Cardiac muscle cell (in vitro differentiated cells and primary cell): Measurements from ENCODE around the gene COX7A2L. TPM values are rescaled to one million over a fixed set of nuclear protein-coding genes. Genes with fewer than 3 reads are reported as not detected.

ENCODE experiments used
- DNase-seq, 2 donors: peaks; one replicate each; pipeline versions ENCODE4 v3.0.0 to v3.0.0-alpha.2; 2010 to 2017; ENCODE audit warnings: low read depth in 1 of 2, low spot score in 1 of 2
- H3K27ac ChIP-seq: fragments of 200-600 bp; sonication (generic); 2 replicates; pipeline ENCODE4 v1.5.1; 2016
- H3K27me3 ChIP-seq: fragments of 200-600 bp; sonication (generic); 2 replicates; pipeline ENCODE4 v1.6.0; 2016; ENCODE audit warnings: control low read depth
- H3K36me3 ChIP-seq: fragments of 200-600 bp; sonication (generic); 2 replicates; pipeline ENCODE4 v1.5.1; 2016; ENCODE audit warnings: control low read depth
- H3K4me1 ChIP-seq: fragments of 200-600 bp; sonication (generic); 2 replicates; pipeline ENCODE4 v1.8.1; 2017; ENCODE audit warnings: low read depth, mild to moderate bottlenecking, mixed run types
- H3K4me3 ChIP-seq: fragments of 200-600 bp; sonication (generic); 2 replicates; pipeline ENCODE4 v1.5.1; 2016; ENCODE audit warnings: mild to moderate bottlenecking
- H3K9me3 ChIP-seq: fragments of 200-600 bp; sonication (generic); 2 replicates; pipeline ENCODE4 v1.5.1; 2017; ENCODE audit warnings: low read depth, mild to moderate bottlenecking, control low read depth
- CTCF ChIP-seq: IDR thresholded peaks from 2 replicates; pipeline ENCODE4 v1.5.1; 2012; ENCODE audit warnings: low read depth, mild to moderate bottlenecking, low read length
- polyA plus RNA-seq: library from polyadenylated mRNA; unstranded; fragments of >200 nt; fragmentation: Nextera tagmentation; extraction: Ambion mirVana; gene quantifications from 2 replicates; pipeline ENCODE4 v1.2.1, GENCODE V29; 2016
- total RNA-seq: library from RNA; depleted of rRNA; stranded (reverse); fragments of >200 nt; gene quantifications from 2 replicates; pipeline ENCODE4 v1.2.3, GENCODE V29; 2016

The COX7A2L gene
- total and polyA plus RNA-seq, 2 experiments from 2014 or later = 152 to 197 TPM

DNA sequence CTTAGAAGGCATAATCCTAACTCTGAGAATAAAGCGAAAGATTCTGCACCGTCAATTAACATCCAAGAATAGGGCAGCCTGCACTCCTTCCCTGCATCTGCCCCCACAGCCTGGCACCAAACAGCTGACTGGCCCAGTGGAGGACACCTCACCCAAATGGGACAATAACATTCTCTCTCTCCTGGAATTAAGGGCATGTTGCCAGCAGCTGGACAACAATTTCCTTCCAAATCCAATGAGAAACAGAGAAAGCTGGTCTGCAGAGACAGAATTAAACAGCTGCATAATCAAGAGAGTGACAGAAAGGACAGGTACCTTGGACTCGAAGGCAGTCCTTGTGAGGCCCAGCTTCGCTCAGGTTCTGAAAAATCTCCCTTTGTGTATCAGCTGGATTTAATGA is 15.0 kb downstream of the COX7A2L start:
- H3K36me3 ChIP-seq = no peaks in the 10 kb centered on the region
- no peaks in the 10 kb centered on the region for H3K27me3 ChIP-seq
- H3K4me3 ChIP-seq = no peak overlapping the region
- no peak overlapping the region for H3K27ac ChIP-seq
- no peak for TF ChIP-seq CTCF
- no peaks in the 10 kb centered on the region for H3K9me3 ChIP-seq
- DNase-seq = no peak
- H3K4me1 ChIP-seq = peaks cover 9% of the 10 kb centered on the region

- Histone ChIP-seq H3K9me3 (no peaks in the 10 kb centered on the region), H3K36me3 (no peaks in the 10 kb centered on the region), H3K4me3 (no peak overlapping the region), H3K4me1 (peaks cover 9% of the 10 kb centered on the region), H3K27ac (peak overlapping the region; percentile 37), H3K27me3 (no peaks in the 10 kb centered on the region)
- no peak for DNase-seq
- TF ChIP-seq CTCF = no peak
These were observed 18.2 kb downstream of the COX7A2L start for GRCh38 chr2:42342795-42343241.

DNA sequence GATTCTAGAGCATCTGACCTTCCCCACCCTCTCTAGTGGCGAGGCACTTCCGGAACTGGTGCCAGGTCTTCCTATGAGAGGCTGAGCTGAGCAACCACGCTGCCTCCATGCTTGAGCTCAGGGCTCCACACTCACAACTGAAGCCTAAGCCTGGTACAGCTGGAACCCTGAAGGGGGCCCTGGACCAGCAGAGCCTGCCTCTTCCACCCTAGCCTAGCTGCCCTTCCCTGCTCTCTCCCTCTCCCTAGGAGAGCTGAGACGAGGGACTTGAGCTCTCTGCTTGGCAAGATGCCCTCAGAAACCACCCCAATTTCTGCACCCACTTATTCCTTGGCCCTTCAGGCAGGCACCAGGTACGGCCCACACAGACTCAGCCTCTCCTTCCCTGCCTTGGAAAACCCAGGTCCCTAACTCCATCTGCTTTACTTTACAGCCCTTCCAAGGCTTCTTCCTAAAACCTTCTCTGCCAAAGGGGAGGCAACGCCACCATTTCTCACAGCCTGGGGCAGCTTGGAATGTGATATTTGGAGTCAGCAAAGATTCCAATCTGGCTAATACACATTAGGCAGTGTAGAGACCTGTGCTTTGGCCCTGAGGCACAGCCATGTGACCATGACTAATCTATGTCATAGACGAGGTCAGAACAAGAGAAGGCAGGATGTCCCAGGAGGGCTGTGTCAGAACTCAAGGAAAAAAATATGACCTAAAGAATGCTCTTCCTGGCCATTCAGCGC is 18.8 kb downstream of the COX7A2L start:
- peak overlapping the region; percentile 37 for H3K27ac ChIP-seq

GRCh38 chr2:42340938-42341636 is 19.9 kb downstream of the COX7A2L start:
- Histone ChIP-seq H3K36me3 (no peaks in the 10 kb centered on the region), H3K9me3 (no peaks in the 10 kb centered on the region), H3K27ac (no peak overlapping the region), H3K4me3 (no peak overlapping the region), H3K27me3 (no peaks in the 10 kb centered on the region), H3K4me1 (peaks cover 9% of the 10 kb centered on the region)
- no peak for DNase-seq
- no peak for TF ChIP-seq CTCF

More for the DNA sequence above, 18.8 kb downstream of the COX7A2L start:
- no peak overlapping the region for H3K4me3 ChIP-seq
- no peaks in the 10 kb centered on the region for H3K36me3 ChIP-seq
- no peaks in the 10 kb centered on the region for H3K9me3 ChIP-seq
- no peaks in the 10 kb centered on the region for H3K27me3 ChIP-seq
- DNase-seq = peak in 1 of 2 donors; percentile 82
- peaks cover 9% of the 10 kb centered on the region for H3K4me1 ChIP-seq
- TF ChIP-seq CTCF = no peak

DNA sequence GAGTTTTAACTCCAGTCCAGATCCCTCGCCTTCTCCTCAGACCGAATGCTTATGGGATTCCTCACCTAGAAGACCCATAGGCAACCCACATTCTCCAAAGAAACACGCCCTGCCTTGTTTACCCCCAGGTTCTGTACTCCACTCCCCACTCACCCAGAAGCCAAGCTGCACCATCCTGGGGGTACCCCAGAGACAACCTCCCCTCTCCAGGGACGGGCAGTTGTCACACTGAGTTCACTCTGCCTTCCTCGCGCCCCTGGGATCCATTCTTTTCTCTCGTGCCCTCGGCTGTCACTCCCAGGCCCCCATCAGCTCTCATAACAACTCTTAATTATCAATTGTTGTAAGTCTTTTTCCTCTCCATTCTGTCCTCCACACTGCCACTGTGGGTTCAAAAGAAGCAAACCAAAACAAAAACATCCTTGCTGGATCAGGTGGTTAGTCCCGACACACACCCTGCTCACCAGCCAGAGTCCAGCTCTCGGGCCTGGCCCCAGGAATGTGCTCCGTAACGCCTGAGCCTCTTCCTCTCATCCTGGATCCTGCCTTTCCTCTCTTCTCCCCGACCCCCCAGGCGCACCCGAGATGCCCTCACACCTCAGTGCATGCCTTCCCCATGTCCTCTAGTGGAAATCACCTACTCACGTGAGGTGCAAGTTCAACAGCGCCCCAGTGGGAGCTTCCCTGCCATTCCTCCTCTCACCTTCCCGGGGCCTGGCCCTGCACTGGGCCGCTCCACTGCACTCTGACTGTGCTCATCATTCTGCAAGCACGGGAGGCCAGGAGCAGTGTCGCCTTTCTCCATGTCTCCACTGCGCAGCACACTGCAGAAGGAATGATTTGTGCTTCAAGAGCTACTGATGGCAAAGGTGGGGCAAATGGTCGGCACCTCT is 20.7 kb downstream of the COX7A2L start:
- no peaks in the 10 kb centered on the region for H3K9me3 ChIP-seq
- TF ChIP-seq CTCF = no peak
- no peak overlapping the region for H3K4me3 ChIP-seq
- no peak overlapping the region for H3K27ac ChIP-seq
- H3K4me1 ChIP-seq = peaks cover 9% of the 10 kb centered on the region
- H3K36me3 ChIP-seq = no peaks in the 10 kb centered on the region
- DNase-seq = no peak
- no peaks in the 10 kb centered on the region for H3K27me3 ChIP-seq
